DMS 273 treated with DMSO at 0.1 percent for 48 hours (cell line): ENCODE data around the gene HK2.

Source experiments
- DNase-seq: peaks from one replicate; lab custom pipeline; 2025; lab: John Stamatoyannopoulos, UW

The HK2 gene

GRCh38 chr2:74937221-74937880 is 103.4 kb downstream of the HK2 start:
- DNase-seq = no peak

- no peak for DNase-seq
Observed at GRCh38 chr2:74938264-74938663, 104.3 kb downstream of the HK2 start.

GRCh38 chr2:74939919-74940812 is 106.2 kb downstream of the HK2 start:
- no peak for DNase-seq

GRCh38 chr2:74941284-74941683 is 107.4 kb downstream of the HK2 start:
- DNase-seq = no peak

- DNase-seq = no peak
Observed at GRCh38 chr2:74942263-74942662, 108.3 kb downstream of the HK2 start.
